Measurements from ENCODE around the gene C10orf95.

GRCh38 chr10:102404361-102405107 lies 46.8 kb downstream of the C10orf95 start:
- TF ChIP-seq CTCF (IDR thresholded peaks at IDR 0.05 in 2 of 3, conservative IDR thresholded peaks at IDR 0.05 in 1 of 3; ENCODE audit: control insufficient read depth in 2 of 3, extremely low read depth in 1 of 3, insufficient read depth in 1 of 3, low read depth in 3 of 3, low read length in 3 of 3) (no peak), GABPA (IDR thresholded peaks at IDR 0.05; ENCODE audit: low read depth) (no peak), RBBP5 (conservative IDR thresholded peaks at IDR 0.05) (no peak), TAF1 (IDR thresholded peaks at IDR 0.05; ENCODE audit: borderline replicate concordance, low read depth, low read length) (no peak), EP300 (IDR thresholded peaks at IDR 0.05; ENCODE audit: borderline replicate concordance in 1 of 2, control insufficient read depth in 1 of 2, low read depth in 2 of 2, low read length in 2 of 2) (no peak), HDAC2 (IDR thresholded peaks at IDR 0.05) (no peak), ELK1 (IDR thresholded peaks at IDR 0.05; ENCODE audit: low read depth, low read length) (no peak)
